Measurements from ENCODE around the gene TSKS. TPM values are rescaled to one million over a fixed set of nuclear protein-coding genes. Genes with fewer than 3 reads are reported as not detected.
A peak's percentile ranks its signal among the peaks of the same experiment; 100 is the strongest.

TSKS gene
- total RNA-seq, 4 donors from 2014 or later = 0.22 to 0.81 TPM; not detected in 2

DNA sequence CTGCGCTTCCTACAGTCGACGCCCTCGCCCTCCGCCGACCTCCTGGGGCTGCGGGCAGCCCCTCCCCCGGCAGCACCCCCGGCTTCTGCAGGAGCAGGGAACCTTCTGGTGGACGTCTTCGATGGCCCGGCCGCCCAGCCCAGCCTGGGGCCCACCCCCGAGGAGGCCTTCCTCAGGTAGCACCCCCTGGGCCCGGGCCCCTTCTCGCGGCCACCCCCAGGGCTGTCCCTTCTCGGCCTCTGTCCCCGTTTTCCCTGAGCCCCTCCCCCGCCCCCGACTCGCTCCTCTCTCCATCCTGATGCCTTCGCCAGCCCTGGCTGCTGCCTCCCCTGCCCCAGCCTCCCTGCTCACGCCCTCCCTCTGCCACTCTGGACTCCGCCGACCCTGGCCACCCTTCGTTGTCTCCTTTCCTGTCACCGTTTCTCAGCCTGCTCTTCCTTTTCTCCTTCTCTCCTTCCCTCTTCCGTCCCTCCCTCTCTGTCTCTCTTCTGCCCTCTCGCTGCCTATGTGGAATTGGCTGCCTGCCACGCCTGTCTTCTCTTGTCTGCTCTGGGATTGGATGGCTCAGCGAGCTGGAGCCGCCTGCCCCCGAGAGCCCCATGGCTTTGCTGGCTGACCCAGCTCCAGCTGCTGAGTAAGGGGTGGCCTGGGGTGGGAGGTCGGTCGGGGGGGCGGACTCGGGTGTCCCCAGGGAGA, 39.0 kb upstream of the TSKS start:
- Histone ChIP-seq H3K27me3 (no peaks in the 10 kb centered on the region), H3K4me1 (peaks cover 0 to 13% of the 10 kb centered on the region in 2 donors), H3K36me3 (peaks cover 37 to 57% of the 10 kb centered on the region in 2 donors), H3K27ac (peak overlapping the region in 2 of 3 donors; percentile 17 to 35), H3K4me3 (replicated peaks in 1 of 3) (peak overlapping the region in 1 of 3 donors; percentile 26), H3K9me3 (no peaks in the 10 kb centered on the region)
- no peak for TF ChIP-seq POLR2A (IDR thresholded peaks at IDR 0.05)
- TF ChIP-seq, protein P1, sequence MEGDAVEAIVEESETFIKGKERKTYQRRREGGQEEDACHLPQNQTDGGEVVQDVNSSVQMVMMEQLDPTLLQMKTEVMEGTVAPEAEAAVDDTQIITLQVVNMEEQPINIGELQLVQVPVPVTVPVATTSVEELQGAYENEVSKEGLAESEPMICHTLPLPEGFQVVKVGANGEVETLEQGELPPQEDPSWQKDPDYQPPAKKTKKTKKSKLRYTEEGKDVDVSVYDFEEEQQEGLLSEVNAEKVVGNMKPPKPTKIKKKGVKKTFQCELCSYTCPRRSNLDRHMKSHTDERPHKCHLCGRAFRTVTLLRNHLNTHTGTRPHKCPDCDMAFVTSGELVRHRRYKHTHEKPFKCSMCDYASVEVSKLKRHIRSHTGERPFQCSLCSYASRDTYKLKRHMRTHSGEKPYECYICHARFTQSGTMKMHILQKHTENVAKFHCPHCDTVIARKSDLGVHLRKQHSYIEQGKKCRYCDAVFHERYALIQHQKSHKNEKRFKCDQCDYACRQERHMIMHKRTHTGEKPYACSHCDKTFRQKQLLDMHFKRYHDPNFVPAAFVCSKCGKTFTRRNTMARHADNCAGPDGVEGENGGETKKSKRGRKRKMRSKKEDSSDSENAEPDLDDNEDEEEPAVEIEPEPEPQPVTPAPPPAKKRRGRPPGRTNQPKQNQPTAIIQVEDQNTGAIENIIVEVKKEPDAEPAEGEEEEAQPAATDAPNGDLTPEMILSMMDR (IDR thresholded peaks at IDR 0.05) = peak in 3 of 6 experiments; percentile 17 to 26 (median 24)
- DNase-seq = peak; percentile 93 to 94
- WGBS, 2 donors = 46 to 53% methylated on average over 25 to 36 of the region's 38 CpGs
- intact Hi-C loops (cut with DNase I) = loop anchor here (5.0 kb wide), 1 partner anchor 40 kb away; the partner anchor contains the start of gene TSKS

- H3K27ac ChIP-seq = peak overlapping the region in 2 of 3 donors; percentile 17 to 35
- peaks cover 39 to 62% of the 10 kb centered on the region in 2 donors for H3K36me3 ChIP-seq
- intact Hi-C loops (cut with DNase I) = loop anchor here (5.0 kb wide), 1 partner anchor 39 kb away; the partner anchor contains the start of gene TSKS
- H3K4me1 ChIP-seq = peaks cover 0 to 13% of the 10 kb centered on the region in 2 donors
- 84 to 89% methylated on average over 10 to 12 of the region's 32 CpGs for WGBS, 2 donors
- no peak overlapping the region for H3K4me3 ChIP-seq (replicated peaks in 1 of 3)
- TF ChIP-seq, protein P1 (IDR thresholded peaks at IDR 0.05) = no peak
- no peak for TF ChIP-seq POLR2A (IDR thresholded peaks at IDR 0.05)
- no peaks in the 10 kb centered on the region for H3K9me3 ChIP-seq
- no peaks in the 10 kb centered on the region for H3K27me3 ChIP-seq
- DNase-seq = no peak
Observed at GRCh38 chr19:49801401-49801888, 38.3 kb upstream of the TSKS start.

- Histone ChIP-seq H3K4me3 (replicated peaks in 1 of 3) (no peak overlapping the region), H3K9me3 (no peaks in the 10 kb centered on the region), H3K4me1 (peaks cover 0 to 13% of the 10 kb centered on the region in 2 donors), H3K27ac (no peak overlapping the region), H3K27me3 (no peaks in the 10 kb centered on the region), H3K36me3 (peaks cover 46 to 65% of the 10 kb centered on the region in 2 donors)
- DNase-seq = no peak
- intact Hi-C loops (cut with DNase I) = loop anchor here (5.0 kb wide), 1 partner anchor 38 kb away; the partner anchor contains the start of gene TSKS
- no peak for TF ChIP-seq POLR2A (IDR thresholded peaks at IDR 0.05)
- TF ChIP-seq, protein P1 (IDR thresholded peaks at IDR 0.05) = no peak
- 88 to 99% methylated on average over 7 to 10 of the region's 10 CpGs for WGBS, 2 donors
Observed at GRCh38 chr19:49800771-49801170, 37.7 kb upstream of the TSKS start.

DNA sequence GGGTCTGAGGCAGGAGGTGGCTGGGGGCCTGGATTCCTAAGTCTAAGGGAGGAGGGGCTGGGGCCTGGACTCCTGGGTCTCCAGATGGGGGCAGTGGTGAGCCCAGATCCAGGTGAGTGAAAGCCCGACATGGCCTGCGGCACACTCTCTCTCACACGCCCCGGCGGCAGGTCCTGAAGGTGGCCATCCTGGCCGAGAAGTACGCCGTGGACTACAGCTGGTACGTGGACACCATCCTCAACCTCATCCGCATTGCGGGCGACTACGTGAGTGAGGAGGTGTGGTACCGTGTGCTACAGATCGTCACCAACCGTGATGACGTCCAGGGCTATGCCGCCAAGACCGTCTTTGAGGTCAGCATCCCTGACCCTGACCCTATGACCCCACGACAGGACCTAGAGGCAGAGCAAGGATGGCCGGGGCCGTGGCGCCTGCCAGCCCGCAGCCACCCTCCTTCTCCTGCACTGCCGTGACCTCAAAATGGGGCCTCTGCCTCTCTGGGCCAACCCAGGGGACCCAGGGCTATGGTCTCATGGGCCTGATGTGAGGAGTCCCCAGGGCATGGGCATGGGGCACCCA, 36.8 kb upstream of the TSKS start:
- Histone ChIP-seq H3K9me3 (no peaks in the 10 kb centered on the region), H3K4me3 (replicated peaks in 1 of 3) (no peak overlapping the region), H3K27ac (no peak overlapping the region), H3K4me1 (peaks cover 0 to 13% of the 10 kb centered on the region in 2 donors), H3K27me3 (no peaks in the 10 kb centered on the region), H3K36me3 (peaks cover 55 to 70% of the 10 kb centered on the region in 2 donors)
- intact Hi-C loops (cut with DNase I) = loop anchor here (5.0 kb wide), 1 partner anchor 38 kb away; the partner anchor contains the start of gene TSKS
- no peak for TF ChIP-seq POLR2A (IDR thresholded peaks at IDR 0.05)
- TF ChIP-seq, protein P1 (IDR thresholded peaks at IDR 0.05) = no peak
- no peak for DNase-seq
- 94 to 97% methylated on average over 15 to 25 of the region's 25 CpGs for WGBS, 2 donors

All from thyroid gland (tissue), 4 donors.